T-cell (primary cell): ENCODE results near the gene PNPLA7. TPM values are rescaled to one million over a fixed set of nuclear protein-coding genes. Genes with fewer than 3 reads are reported as not detected.
"Not testable (repeated sequence)": the region's sequence is repeated elsewhere in the genome, so short reads cannot be mapped to it uniquely, and the experiment has no call there.

Experiments
- ATAC-seq, 4 experiments: fragments of 200-7000 bp in 3 of 4; fragments of 150-1000 bp in 1 of 4; cut with Tn5 transposase; replicated peaks in 1 of 4; 1 replicate in 3 of 4; 2 replicates in 1 of 4; pipeline ENCODE4 v1.10.0; 2021; ENCODE audit warnings: moderate library complexity in 3 of 4, mild to moderate bottlenecking in 2 of 4, moderate number of reproducible peaks in 1 of 4
- CTCF ChIA-PET, 2 donors: fragments of 300-600 bp; sonication (Branson Sonifier 250); formaldehyde crosslinking; loops; one replicate each; lab custom pipeline; 2022; ENCODE audit warnings: antibody characterized with exemption in 2 of 2; lab: Charles Lee
- POLR2A ChIA-PET, 2 donors: fragments of 300-600 bp; sonication (Branson Sonifier 250); formaldehyde crosslinking; loops; one replicate each; lab custom pipeline; 2022; ENCODE audit warnings: antibody characterized with exemption in 2 of 2; lab: Charles Lee
- DNase-seq, 35 experiments: peaks; one replicate each; pipeline versions ENCODE4 v3.0.0 to v3.0.0-alpha.2; 2013 to 2023
- H3K27ac ChIP-seq: one replicate; pipeline ENCODE4 v1.5.1; 2013; ENCODE audit warnings: low read length
- H3K27me3 ChIP-seq, 2 experiments: replicated peaks in 1 of 2; 1 replicate in 1 of 2; 2 replicates in 1 of 2; pipeline versions ENCODE4 v1.6.1 to v1.7.0; 2013; ENCODE audit warnings: low read length in 1 of 2, mixed read lengths in 1 of 2; ENCODE audit not compliant: control insufficient read depth in 2 of 2, insufficient read depth in 2 of 2; ENCODE audit errors: extremely low read depth in 1 of 2
- H3K36me3 ChIP-seq, 2 donors: 1 replicate in 1 of 2; 2 replicates in 1 of 2; pipeline versions ENCODE4 v1.6.1 to v1.7.0; 2013; ENCODE audit warnings: low read length in 1 of 2; ENCODE audit not compliant: control insufficient read depth in 2 of 2, insufficient read depth in 1 of 2; ENCODE audit errors: extremely low read depth in 1 of 2
- H3K4me1 ChIP-seq, 2 experiments: 1 replicate in 1 of 2; 2 replicates in 1 of 2; pipeline versions ENCODE4 v1.6.1 to v1.7.0; 2013; ENCODE audit warnings: low read length in 2 of 2, mixed read lengths in 1 of 2; ENCODE audit not compliant: insufficient read depth in 2 of 2, control insufficient read depth in 1 of 2; ENCODE audit errors: extremely low read depth in 1 of 2
- H3K4me3 ChIP-seq, 2 donors: 1 replicate in 1 of 2; 2 replicates in 1 of 2; pipeline versions ENCODE4 v1.5.1 to v1.7.0; 2013; ENCODE audit warnings: mild to moderate bottlenecking in 2 of 2, low read length in 1 of 2, moderate library complexity in 1 of 2; ENCODE audit not compliant: control insufficient read depth in 1 of 2; ENCODE audit errors: extremely low read depth in 1 of 2
- H3K9me3 ChIP-seq: 2 replicates; pipeline ENCODE4 v1.7.0; 2013
- H3K27ac Mint-ChIP-seq, 2 donors: one replicate each; pipeline ENCODE4 v1.8.0; 2020 to 2021; ENCODE audit warnings: mild to moderate bottlenecking in 2 of 2, mixed read lengths in 2 of 2
- H3K27me3 Mint-ChIP-seq, 2 donors: one replicate each; pipeline ENCODE4 v1.8.0; 2021 to 2022; ENCODE audit warnings: mixed read lengths in 2 of 2
- H3K36me3 Mint-ChIP-seq: one replicate; pipeline ENCODE4 v1.8.0; 2021; ENCODE audit warnings: mixed read lengths
- H3K4me1 Mint-ChIP-seq, 3 donors: one replicate each; pipeline ENCODE4 v1.8.0; 2020 to 2022; ENCODE audit warnings: mixed read lengths in 3 of 3, mild to moderate bottlenecking in 1 of 3
- H3K4me3 Mint-ChIP-seq, 3 donors: one replicate each; pipeline ENCODE4 v1.8.0; 2020 to 2022; ENCODE audit warnings: mild to moderate bottlenecking in 3 of 3, mixed read lengths in 3 of 3, moderate library complexity in 3 of 3
- H3K9me3 Mint-ChIP-seq, 3 donors: one replicate each; pipeline ENCODE4 v1.8.0; 2020 to 2022; ENCODE audit warnings: mixed read lengths in 3 of 3
- WGBS: methylation state at CpG from one replicate; pipeline ENCODE4 v1.1.5; 2013; ENCODE audit warnings: missing lambda C conversion rate; ENCODE audit not compliant: insufficient coverage; 5-methylcytosine and 5-hydroxymethylcytosine counted together
- total RNA-seq, 35 experiments: library from RNA in 6 of 35; stranded (reverse) in 6 of 35; fragments of 120-200 nt in 1 of 35; gene quantifications; one replicate each; pipeline versions ENCODE4 v1.2.1 to v1.2.4 and lab custom pipeline; 2013 to 2026

Gene PNPLA7
- total RNA-seq, 5 donors from 2014 or later (not counting 1 experiment from before 2014, with no cell fraction given), result 11.7 to 20.0 (median 15.6) TPM

- ATAC-seq, result peak; percentile 1 to 22 (median 8)
These were observed 709 bp upstream of the PNPLA7 start for GRCh38 chr9:137550958-137551263.

GRCh38 chr9:137547687-137548543 lies 2.3 kb downstream of the PNPLA7 start:
- Histone ChIP-seq H3K4me1 (peaks cover 8 to 23% of the 10 kb centered on the region in 2 experiments), H3K27me3 (peaks cover 0 to 2% of the 10 kb centered on the region in 2 experiments), H3K36me3 (peaks cover 0 to 4% of the 10 kb centered on the region in 2 donors), H3K4me3 (no peak overlapping the region), H3K27ac (no peak overlapping the region), H3K9me3 (no peaks in the 10 kb centered on the region)
- Mint-ChIP-seq H3K4me1 (peaks cover 21 to 26% (median 25%) of the 10 kb centered on the region in 3 donors), H3K36me3 (peaks cover 2% of the 10 kb centered on the region), H3K4me3 (peak overlapping the region; percentile 7 to 46 (median 41)), H3K27ac (peak overlapping the region in 1 of 2 donors; percentile 55), H3K9me3 (no peaks in the 10 kb centered on the region), H3K27me3 (no peaks in the 10 kb centered on the region)
- DNase-seq (no peak), ATAC-seq (no peak)
- 93% methylated on average over 5 of the region's 23 CpGs for WGBS
- ChIA-PET CTCF (no interaction called here), POLR2A (no interaction called here)

More at GRCh38 chr9:137550958-137551263, 709 bp upstream of the PNPLA7 start:
- peaks cover 8 to 23% of the 10 kb centered on the region in 2 experiments for H3K4me1 ChIP-seq
- ChIA-PET POLR2A (interaction anchor here in 1 of 2 donors (0.6 kb wide), 1 partner anchor 14 kb away, joined by 9 read pairs; no protein-coding TSS in a partner anchor), CTCF (interaction anchor here in 1 of 2 donors (0.6 kb wide), 1 partner anchor 12 kb away, joined by 3 read pairs; no protein-coding TSS in a partner anchor)
- not testable (repeated sequence) for H3K9me3 ChIP-seq, H3K27ac ChIP-seq, H3K9me3 Mint-ChIP-seq, H3K36me3 Mint-ChIP-seq, H3K27me3 Mint-ChIP-seq, H3K27me3 ChIP-seq, H3K36me3 ChIP-seq, H3K27ac Mint-ChIP-seq
- H3K4me1 Mint-ChIP-seq, result peaks cover 24 to 34% (median 27%) of the 10 kb centered on the region in 3 donors
- 0% methylated on average over 11 of the region's 17 CpGs for WGBS
- peak overlapping the region; percentile 55 to 94 (median 65) for H3K4me3 Mint-ChIP-seq
- peak overlapping the region; percentile 60 to 65 for H3K4me3 ChIP-seq
- peak in 4 of 35 experiments; percentile 7 to 12 (median 8) for DNase-seq

DNA sequence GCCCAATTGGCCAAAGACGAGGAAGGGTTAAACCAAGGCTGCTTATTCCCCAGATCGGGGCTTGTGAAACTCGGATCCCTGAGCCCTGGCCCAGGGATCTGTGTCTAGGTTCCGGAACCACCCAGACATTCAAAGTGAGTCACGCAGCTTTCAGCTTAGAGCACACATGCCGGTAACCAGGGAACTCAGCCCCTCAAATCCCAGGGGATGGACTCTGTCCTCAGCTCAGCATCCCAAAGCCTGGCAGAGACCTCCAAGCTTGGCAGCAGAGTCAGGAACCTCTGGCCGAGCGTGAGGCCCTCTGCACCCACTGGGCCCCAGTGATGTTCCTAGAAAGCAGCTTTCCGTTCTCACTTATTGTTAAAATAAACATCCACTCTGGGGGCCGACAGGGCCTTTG lies 5.1 kb downstream of the PNPLA7 start:
- Histone ChIP-seq H3K9me3 (no peaks in the 10 kb centered on the region), H3K4me1 (peaks cover 2 to 7% of the 10 kb centered on the region in 2 experiments), H3K27me3 (peaks cover 0 to 2% of the 10 kb centered on the region in 2 experiments), H3K4me3 (no peak overlapping the region), H3K36me3 (peaks cover 0 to 5% of the 10 kb centered on the region in 2 donors), H3K27ac (no peak overlapping the region)
- CTCF ChIA-PET, result no interaction called here
- ATAC-seq (no peak), DNase-seq (no peak)
- 84% methylated on average over 5 of the region's 10 CpGs for WGBS
- Mint-ChIP-seq H3K27ac (no peak overlapping the region), H3K4me1 (peaks cover 13 to 19% (median 18%) of the 10 kb centered on the region in 3 donors), H3K4me3 (no peak overlapping the region), H3K27me3 (no peaks in the 10 kb centered on the region), H3K36me3 (peaks cover 2% of the 10 kb centered on the region), H3K9me3 (no peaks in the 10 kb centered on the region)
- POLR2A ChIA-PET, result no interaction called here

DNA sequence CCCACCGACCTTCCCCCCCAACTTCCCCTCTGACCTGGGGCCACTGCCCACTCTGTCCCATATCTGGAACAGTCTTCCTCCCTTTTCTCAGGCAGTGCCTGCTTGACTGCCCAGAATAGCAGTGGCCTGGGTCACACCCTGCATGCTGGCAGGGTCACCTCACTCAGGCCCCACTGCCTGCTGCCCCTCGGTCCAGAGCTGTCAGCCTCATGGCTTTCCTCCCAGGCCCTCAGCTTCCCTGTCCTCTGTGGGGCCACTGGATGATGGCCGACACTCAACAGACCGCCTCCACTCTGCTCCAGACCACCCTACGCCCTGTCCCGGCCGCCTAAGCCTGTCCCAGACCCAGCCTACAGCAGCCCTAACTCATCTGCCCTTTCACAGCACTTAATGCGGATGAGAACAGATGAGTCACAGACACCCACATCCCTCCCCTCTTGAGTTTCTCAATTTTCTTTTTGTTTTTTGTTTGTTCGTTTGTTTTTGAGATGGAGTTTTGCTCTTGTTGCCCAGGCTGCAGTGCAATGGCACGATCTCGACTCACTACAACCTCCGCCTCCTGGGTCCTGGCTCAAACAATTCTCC lies 5.9 kb downstream of the PNPLA7 start:
- ATAC-seq (no peak), DNase-seq (no peak)
- WGBS, result 73% methylated on average over 7 of the region's 12 CpGs
- peaks cover 0 to 5% of the 10 kb centered on the region in 2 donors for H3K36me3 ChIP-seq
- no peaks in the 10 kb centered on the region for H3K9me3 ChIP-seq
- no peaks in the 10 kb centered on the region for H3K4me1 ChIP-seq
- ChIA-PET POLR2A (no interaction called here), CTCF (no interaction called here)
- Mint-ChIP-seq H3K9me3 (no peaks in the 10 kb centered on the region), H3K36me3 (peaks cover 2% of the 10 kb centered on the region), H3K4me1 (peaks cover 6 to 11% (median 11%) of the 10 kb centered on the region in 3 donors), H3K4me3 (no peak overlapping the region), H3K27me3 (no peaks in the 10 kb centered on the region), H3K27ac (no peak overlapping the region)
- H3K27me3 ChIP-seq, result peaks cover 0 to 2% of the 10 kb centered on the region in 2 experiments
- no peak overlapping the region for H3K4me3 ChIP-seq
- H3K27ac ChIP-seq, result no peak overlapping the region

- no peaks in the 10 kb centered on the region for H3K9me3 Mint-ChIP-seq
- ChIA-PET CTCF (no interaction called here), POLR2A (no interaction called here)
- ATAC-seq (no peak), DNase-seq (no peak)
- H3K27ac Mint-ChIP-seq, result no peak overlapping the region
- peaks cover 2% of the 10 kb centered on the region for H3K36me3 Mint-ChIP-seq
- Histone ChIP-seq H3K36me3 (peaks cover 0 to 5% of the 10 kb centered on the region in 2 donors), H3K4me1 (no peaks in the 10 kb centered on the region), H3K9me3 (no peaks in the 10 kb centered on the region), H3K27ac (no peak overlapping the region), H3K27me3 (peaks cover 0 to 2% of the 10 kb centered on the region in 2 experiments), H3K4me3 (no peak overlapping the region)
- H3K4me1 Mint-ChIP-seq, result peaks cover 3 to 7% (median 5%) of the 10 kb centered on the region in 3 donors
- no peaks in the 10 kb centered on the region for H3K27me3 Mint-ChIP-seq
- H3K4me3 Mint-ChIP-seq, result no peak overlapping the region
- 87% methylated on average over 23 of the region's 25 CpGs for WGBS
These were observed 6.8 kb downstream of the PNPLA7 start for GRCh38 chr9:137543237-137543963.

GRCh38 chr9:137542486-137542885 lies 7.7 kb downstream of the PNPLA7 start:
- ChIA-PET POLR2A (no interaction called here), CTCF (no interaction called here)
- DNase-seq, result no peak
- Histone ChIP-seq H3K4me1 (peaks cover 0 to 2% of the 10 kb centered on the region in 2 experiments), H3K27ac (no peak overlapping the region), H3K27me3 (peaks cover 0 to 2% of the 10 kb centered on the region in 2 experiments), H3K4me3 (no peak overlapping the region), H3K36me3 (peaks cover 0 to 5% of the 10 kb centered on the region in 2 donors), H3K9me3 (no peaks in the 10 kb centered on the region)
- H3K36me3 Mint-ChIP-seq, result peaks cover 2% of the 10 kb centered on the region
- H3K27ac Mint-ChIP-seq, result no peak overlapping the region
- H3K9me3 Mint-ChIP-seq, result no peaks in the 10 kb centered on the region
- H3K27me3 Mint-ChIP-seq, result no peaks in the 10 kb centered on the region
- WGBS, result 86% methylated on average over 19 of the region's 20 CpGs
- no peak overlapping the region for H3K4me3 Mint-ChIP-seq
- H3K4me1 Mint-ChIP-seq, result peaks cover 3 to 6% (median 5%) of the 10 kb centered on the region in 3 donors
- ATAC-seq, result no peak
